A172 (cell line): Measurements from ENCODE around the gene BZW2. TPM values are rescaled to one million over a fixed set of nuclear protein-coding genes. Genes with fewer than 3 reads are reported as not detected.
"Not testable (repeated sequence)": the region's sequence is repeated elsewhere in the genome, so short reads cannot be mapped to it uniquely, and the experiment has no call there.

Source experiments
- DNase-seq: peaks from one replicate; pipeline ENCODE4 v3.0.0-alpha.2; 2015; ENCODE audit warnings: low spot score
- total RNA-seq: library from RNA; depleted of rRNA; stranded (reverse); fragments of >200 nt; shearing (Covaris generic); gene quantifications from 2 replicates; pipeline ENCODE4 v1.2.3, GENCODE V29; 2014

BZW2 gene
- total RNA-seq, 1 experiment from 2014 or later = 105 TPM

GRCh38 chr7:16670731-16671344 lies 24.9 kb downstream of the BZW2 start:
- no peak for DNase-seq

GRCh38 chr7:16671811-16672210 lies 25.8 kb downstream of the BZW2 start:
- DNase-seq = no peak

GRCh38 chr7:16675277-16675676 lies 29.3 kb downstream of the BZW2 start:
- no peak for DNase-seq

- no peak for DNase-seq
Observed at GRCh38 chr7:16677978-16678494, 32.1 kb downstream of the BZW2 start.

GRCh38 chr7:16678645-16679566 lies 32.9 kb downstream of the BZW2 start:
- not testable (repeated sequence) for DNase-seq

GRCh38 chr7:16684935-16685334 lies 39.0 kb downstream of the BZW2 start:
- DNase-seq = no peak

GRCh38 chr7:16685535-16685934 lies 39.6 kb downstream of the BZW2 start:
- DNase-seq = no peak

GRCh38 chr7:16688249-16688648 lies 42.3 kb downstream of the BZW2 start:
- DNase-seq = peak; percentile 47

GRCh38 chr7:16691241-16691640 lies 45.3 kb downstream of the BZW2 start:
- no peak for DNase-seq

GRCh38 chr7:16693601-16694318 lies 47.8 kb downstream of the BZW2 start:
- no peak for DNase-seq

GRCh38 chr7:16694806-16695205 lies 48.8 kb downstream of the BZW2 start:
- DNase-seq = no peak

GRCh38 chr7:16695621-16696237 lies 49.7 kb downstream of the BZW2 start:
- peak; percentile 49 for DNase-seq

GRCh38 chr7:16697507-16698199 lies 51.7 kb downstream of the BZW2 start:
- peak; percentile 11 for DNase-seq

- DNase-seq = no peak
Observed at GRCh38 chr7:16698200-16698905, 52.4 kb downstream of the BZW2 start.

- DNase-seq = no peak
Observed at GRCh38 chr7:16702441-16702840, 56.5 kb downstream of the BZW2 start.

- no peak for DNase-seq
Observed at GRCh38 chr7:16708511-16708910, 62.5 kb downstream of the BZW2 start.

GRCh38 chr7:16708980-16709379 lies 63.0 kb downstream of the BZW2 start:
- DNase-seq = peak; percentile 97

GRCh38 chr7:16710651-16711050 lies 64.7 kb downstream of the BZW2 start:
- DNase-seq = no peak

GRCh38 chr7:16711730-16712129 lies 65.7 kb downstream of the BZW2 start:
- DNase-seq = peak; percentile 53

GRCh38 chr7:16712916-16713315 lies 66.9 kb downstream of the BZW2 start:
- peak; percentile 28 for DNase-seq

GRCh38 chr7:16715928-16716327 lies 69.9 kb downstream of the BZW2 start:
- DNase-seq = no peak
